ENCODE measurements around the gene URAD.

URAD gene

DNA sequence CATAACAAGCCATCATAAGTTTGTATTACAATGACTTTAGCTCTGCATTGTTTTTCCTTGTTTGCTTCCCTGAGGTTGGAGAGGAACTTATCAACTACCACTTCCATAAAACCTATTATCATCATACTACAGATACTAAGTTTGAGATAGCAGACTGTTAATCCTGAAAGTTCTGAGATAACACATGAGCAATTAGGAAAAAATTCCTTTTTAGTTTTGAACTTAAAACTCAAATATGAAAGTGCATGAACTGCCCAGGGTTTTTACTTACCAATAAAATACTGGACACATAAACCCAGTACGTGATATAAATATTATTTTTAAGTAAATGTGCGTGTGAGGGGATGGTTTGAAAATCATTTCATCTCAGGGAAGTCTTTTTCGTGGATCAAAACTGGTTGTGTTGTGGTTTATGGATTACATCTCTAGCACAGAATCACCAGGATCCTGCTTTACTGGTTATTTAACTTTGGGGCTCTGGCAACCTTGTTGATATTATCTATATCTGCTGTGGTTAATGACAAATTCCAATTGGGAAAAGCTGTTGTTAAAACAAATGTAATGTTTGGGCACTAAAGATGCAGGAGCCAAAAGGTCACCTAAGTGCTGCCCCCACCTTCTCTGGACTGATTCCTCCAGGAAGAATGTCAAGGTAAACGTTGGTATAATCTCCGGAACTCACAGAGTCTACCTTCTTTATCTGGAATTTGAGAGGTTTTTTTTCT, 31.8 kb downstream of the URAD start:
- DNase-seq (ENCODE audit: low read depth in 2 of 3, low spot score in 2 of 3): no peak

DNA sequence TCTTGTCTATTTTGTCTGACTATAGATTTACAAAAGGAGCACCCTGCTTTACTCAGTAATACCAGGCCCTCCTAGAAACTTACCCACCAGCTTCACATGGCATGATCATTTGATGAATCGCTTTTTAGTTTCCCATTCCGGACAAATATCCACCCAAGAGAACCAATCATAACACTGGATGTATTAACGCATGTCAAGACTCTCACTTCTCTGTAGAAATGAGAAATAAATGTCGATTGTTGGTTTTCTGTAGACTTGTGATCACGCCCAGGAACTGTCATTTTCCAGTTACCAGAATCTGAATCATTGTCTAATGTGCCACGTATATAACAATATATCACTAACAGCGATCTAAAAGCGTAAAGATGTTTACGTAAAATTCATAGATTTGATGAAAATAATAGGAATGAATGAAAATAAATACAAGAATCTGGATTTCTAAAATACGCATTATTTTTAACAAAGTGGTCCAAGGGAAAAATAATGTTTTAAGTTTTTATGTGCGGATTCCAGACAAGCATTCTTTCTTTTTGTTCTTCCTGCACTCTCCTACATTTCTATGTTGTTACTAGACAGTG, 33.4 kb downstream of the URAD start:
- DNase-seq (ENCODE audit: low read depth in 2 of 3, low spot score in 2 of 3): no peak

DNA sequence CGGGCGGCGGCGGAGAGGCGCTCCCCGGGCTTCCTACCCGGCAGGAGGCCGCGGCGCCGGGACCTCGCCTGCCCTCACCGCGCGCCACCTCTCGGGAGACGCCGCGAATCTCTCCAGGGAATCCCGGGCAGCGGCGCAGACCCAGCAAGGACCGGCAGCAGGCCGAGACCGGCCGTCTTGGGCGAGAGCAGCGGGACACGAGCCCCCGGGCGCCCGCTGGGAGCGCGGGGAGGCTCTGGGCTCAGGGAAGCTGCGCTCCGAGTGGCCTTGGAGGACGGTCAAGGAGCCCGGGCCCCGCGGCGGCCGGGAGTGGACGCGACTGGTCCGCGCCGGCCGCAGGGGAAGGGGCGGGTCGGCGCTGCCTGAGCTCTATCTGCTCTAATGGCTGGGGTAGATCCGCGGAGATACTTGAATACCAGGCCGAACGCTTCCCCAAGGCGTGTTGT, 34.1 kb downstream of the URAD start:
- no peak for DNase-seq (ENCODE audit: low read depth in 2 of 3, low spot score in 2 of 3)

DNA sequence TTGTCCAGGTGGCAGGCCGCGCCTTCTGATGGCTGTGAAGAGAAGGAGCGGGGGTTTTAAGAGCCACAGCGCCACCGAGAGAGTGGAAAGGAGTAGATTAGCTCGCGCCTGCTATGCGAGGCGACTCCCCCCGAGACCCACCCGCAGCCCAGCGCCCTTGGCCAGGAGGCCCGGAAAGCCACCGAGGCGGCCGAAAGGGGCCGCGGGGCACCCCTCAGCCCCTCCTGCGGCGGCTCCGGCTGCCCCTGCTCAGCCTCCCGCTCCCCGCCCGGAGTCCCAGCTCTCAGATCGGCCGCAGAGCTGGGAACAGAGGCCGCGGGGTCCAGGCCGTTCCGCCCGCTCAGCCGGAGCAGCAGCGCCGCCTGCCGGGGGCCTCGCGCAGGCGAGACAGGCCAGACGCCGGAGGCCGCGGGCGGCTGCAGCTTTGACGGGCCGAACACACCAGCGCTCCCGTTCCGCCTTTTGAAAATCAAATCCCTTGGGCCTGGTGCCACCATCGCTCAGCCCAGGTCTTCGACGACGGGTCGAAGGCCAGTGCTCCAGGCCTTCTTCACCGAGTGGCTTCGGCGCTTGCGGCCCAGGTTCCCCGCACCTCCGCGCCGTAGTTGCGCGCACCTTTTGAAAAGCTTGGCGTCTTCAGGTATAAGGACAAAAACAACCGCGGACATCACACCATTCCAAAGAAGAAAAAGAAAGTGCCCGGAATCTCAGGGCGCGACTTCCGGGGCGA, 34.7 kb downstream of the URAD start:
- peak in 2 of 3 experiments; percentile 54 to 58 for DNase-seq (ENCODE audit: low read depth in 2 of 3, low spot score in 2 of 3)

DNA sequence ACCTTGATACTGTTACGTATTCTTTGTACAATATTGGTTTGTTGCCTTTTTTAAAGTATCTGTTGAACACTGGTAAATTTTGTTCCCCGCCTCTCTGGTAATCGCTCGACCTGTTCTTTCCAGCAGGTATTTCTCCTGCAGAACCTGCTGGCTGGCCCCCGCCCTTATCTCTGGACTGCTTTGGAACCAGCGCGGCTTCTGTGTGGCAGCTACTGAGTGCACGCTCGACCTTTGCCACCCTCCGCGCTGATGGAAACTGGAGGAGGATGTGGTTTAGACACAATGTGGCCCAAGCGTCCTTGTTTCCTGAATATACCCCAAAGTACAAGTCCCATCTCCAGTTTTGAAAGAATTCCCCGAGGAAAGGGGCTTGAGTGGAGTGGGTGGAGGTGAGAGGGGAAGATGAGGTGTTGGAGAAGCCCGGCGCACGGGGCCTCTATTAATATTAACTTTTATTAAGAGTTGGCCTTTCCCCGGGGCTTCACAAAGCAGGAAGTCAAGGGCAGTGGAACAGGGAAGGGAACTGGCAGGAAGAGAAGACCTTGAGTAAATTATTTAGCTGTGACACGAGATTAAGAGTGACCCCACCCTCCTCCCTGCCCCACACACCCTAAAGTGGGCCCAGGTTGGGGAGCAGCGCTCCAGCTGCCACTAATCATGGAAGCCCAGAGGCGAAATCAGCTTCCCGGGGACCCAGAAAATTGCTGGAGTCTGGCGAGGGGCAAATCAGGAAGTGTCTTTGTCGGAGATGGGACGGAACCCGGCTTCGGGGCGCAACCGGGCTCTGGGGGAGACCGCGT, 35.4 kb downstream of the URAD start:
- DNase-seq (ENCODE audit: low read depth in 2 of 3, low spot score in 2 of 3): no peak

DNA sequence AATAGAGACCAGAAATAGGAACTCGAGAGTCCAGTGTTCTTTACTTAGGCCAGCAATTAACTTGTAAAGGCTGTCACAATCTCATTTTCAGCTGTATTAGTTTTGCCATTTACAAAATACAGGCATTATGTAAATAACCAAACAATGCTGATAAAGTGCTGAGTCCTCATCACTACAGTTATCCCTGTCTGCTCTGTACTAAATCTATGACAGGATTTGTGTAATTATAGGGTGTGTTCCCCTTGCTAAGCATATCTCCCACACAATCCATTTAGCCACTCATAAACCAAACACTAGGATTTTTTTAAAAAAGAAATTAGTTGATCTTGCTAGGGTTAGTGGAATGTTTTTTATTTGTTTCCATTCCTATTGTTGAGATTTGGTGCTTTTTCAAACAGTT, 45.5 kb downstream of the URAD start:
- DNase-seq (ENCODE audit: low read depth in 2 of 3, low spot score in 2 of 3): no peak

DNA sequence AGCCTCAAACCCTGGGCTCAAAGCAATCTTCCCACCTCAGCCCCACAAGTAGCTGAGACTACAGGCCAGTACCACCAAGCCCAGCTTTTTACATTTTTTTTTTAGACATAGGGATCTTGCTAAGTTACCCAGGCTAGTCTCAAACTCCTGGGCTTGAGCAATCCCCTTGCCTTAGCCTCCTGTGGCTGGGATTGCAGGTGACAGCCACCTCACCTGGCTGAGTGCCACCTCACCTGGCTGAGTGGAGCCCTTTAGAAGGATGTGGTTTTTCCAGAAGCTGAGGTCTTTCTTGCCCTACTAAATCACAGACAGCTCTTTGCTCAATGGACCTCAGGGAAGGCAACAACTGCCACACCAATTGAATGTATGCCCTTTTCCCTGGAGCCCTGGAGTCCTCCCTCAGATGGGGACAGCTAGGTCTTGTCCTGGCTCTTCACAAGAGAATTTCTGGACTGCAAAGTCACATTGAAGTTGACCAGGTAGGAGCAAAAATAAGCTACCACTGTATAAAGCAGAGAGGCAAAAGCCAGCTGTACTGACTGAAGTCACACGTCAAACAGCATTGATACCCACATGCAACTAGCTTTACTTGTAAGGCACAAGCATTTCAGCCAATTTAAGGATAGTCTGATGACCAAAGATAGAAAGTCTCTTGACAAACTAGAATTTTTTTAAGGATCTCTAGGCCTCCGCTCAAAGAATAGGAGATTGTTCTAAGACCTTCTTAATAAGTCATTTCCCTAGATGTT, 54.7 kb downstream of the URAD start:
- DNase-seq (ENCODE audit: low read depth in 2 of 3, low spot score in 2 of 3): no peak

DNA sequence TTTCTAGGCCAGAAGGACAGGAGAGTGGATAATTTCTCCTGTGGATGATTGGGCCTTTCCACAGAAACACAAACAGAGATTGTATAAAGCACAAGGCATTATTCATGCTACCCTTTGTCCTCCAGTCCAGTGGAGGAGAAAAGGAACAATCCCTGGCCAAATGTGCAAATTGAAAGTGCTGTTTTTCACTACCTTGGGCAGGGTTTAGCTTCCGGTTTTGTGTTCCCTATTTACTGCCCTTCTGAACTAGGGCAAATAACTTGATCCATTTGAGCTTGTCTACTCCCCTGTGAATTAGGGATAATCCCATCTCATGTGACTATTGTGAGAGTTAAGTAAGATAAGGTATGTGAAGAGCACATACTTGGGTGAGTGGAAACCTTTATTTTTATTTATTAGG, 55.4 kb downstream of the URAD start:
- DNase-seq (ENCODE audit: low read depth in 2 of 3, low spot score in 2 of 3): no peak

DNA sequence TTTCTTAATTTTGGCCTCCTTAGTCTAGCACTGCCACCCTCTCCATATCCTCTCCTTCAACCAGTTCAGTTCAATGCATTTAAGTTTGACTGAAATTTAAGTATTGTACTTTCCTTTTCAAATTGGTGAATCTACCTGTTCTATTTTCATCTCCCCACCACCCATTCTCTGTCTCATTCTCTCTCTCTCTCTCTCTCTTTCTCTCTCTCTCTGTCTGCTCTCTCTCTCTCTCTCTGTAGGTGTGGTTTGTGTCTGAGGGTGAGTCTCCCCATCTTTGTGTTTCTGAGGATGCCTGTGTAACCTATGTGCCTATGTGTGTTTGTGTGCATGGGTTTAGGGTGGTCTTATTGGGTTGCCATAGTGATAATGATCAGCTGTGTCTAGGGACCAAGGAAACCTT, 58.6 kb downstream of the URAD start:
- DNase-seq (ENCODE audit: low read depth in 2 of 3, low spot score in 2 of 3): no peak

DNA sequence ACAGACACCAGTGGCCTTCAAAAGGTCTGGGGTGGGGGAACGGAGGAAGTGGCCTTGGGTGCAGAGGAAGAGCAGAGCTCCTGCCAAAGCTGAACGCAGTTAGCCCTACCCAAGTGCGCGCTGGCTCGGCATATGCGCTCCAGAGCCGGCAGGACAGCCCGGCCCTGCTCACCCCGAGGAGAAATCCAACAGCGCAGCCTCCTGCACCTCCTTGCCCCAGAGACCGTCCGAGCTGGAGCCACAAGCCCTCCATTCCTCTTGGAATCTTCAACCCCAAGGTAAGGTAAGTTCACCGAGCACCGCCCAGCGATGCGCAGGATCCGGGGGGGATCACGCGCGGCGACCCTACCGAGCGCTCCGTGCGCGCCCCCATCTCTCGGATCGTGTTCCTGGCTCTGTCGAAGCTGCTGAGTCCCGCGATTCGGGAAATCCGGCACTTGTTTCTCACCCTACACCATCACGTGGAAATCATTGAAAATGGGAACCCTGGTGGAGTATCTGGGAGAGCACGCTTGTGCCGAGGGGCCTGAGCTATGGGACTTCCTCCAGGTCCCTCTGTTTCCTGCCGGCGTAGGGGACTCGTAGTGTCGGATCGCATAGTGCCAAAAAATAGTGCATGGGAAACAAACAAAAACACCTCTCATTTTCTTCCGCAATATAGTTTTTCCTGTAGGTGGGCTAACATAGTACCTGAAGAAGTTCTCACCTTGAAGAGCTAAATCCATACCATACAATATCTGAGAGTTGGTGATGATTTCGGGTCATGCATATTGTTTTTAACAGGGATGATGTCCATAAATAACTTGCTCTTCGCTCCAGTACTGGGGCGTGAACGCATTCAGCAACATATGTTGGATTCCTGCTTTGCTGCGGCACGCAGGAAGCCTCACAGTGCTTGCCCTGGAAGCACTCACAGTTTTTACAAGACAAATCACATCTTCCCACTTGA, 59.4 kb downstream of the URAD start:
- DNase-seq (ENCODE audit: low read depth in 2 of 3, low spot score in 2 of 3): no peak

DNA sequence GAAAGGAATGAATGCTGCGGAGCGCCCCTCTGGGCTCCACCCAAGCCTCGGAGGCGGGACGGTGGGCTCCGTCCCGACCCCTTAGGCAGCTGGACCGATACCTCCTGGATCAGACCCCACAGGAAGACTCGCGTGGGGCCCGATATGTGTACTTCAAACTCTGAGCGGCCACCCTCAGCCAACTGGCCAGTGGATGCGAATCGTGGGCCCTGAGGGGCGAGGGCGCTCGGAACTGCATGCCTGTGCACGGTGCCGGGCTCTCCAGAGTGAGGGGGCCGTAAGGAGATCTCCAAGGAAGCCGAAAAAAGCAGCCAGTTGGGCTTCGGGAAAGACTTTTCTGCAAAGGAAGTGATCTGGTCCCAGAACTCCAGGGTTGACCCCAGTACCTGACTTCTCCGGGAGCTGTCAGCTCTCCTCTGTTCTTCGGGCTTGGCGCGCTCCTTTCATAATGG, 60.1 kb downstream of the URAD start:
- DNase-seq (ENCODE audit: low read depth in 2 of 3, low spot score in 2 of 3): no peak
